Epithelial cell of esophagus (primary cell): ENCODE measurements around the gene PNMA6E.
A peak's percentile ranks its signal among the peaks of the same experiment; 100 is the strongest.

ENCODE experiments used
- DNase-seq: peaks from one replicate; pipeline ENCODE4 v3.0.0; 2010; ENCODE audit warnings: low read depth
- H3K4me3 ChIP-seq: 2 replicates; pipeline ENCODE4 v1.5.1; 2011; ENCODE audit warnings: mild to moderate bottlenecking, low read length, control low read depth
- CTCF ChIP-seq: IDR thresholded peaks from 2 replicates; pipeline ENCODE4 v1.5.1; 2011; ENCODE audit warnings: low read depth, mild to moderate bottlenecking, low read length, control low read depth, inconsistent platforms; ENCODE audit not compliant: insufficient read depth; ENCODE audit errors: missing control alignments

The PNMA6E gene

GRCh38 chrX:153401133-153401764 is at the start of gene PNMA6E:
PNMA6E (minus strand) TSS chrX:153401350; CDS start chrX:153398849, 2,501 bp downstream.
- TF ChIP-seq CTCF: no peak
- DNase-seq: no peak
- H3K4me3 ChIP-seq: no peak within 1 kb of the TSS

GRCh38 chrX:153450949-153451277 is 49.8 kb upstream of the PNMA6E start:
- no peak for DNase-seq
- H3K4me3 ChIP-seq: no peak overlapping the region
- no peak for TF ChIP-seq CTCF

DNA sequence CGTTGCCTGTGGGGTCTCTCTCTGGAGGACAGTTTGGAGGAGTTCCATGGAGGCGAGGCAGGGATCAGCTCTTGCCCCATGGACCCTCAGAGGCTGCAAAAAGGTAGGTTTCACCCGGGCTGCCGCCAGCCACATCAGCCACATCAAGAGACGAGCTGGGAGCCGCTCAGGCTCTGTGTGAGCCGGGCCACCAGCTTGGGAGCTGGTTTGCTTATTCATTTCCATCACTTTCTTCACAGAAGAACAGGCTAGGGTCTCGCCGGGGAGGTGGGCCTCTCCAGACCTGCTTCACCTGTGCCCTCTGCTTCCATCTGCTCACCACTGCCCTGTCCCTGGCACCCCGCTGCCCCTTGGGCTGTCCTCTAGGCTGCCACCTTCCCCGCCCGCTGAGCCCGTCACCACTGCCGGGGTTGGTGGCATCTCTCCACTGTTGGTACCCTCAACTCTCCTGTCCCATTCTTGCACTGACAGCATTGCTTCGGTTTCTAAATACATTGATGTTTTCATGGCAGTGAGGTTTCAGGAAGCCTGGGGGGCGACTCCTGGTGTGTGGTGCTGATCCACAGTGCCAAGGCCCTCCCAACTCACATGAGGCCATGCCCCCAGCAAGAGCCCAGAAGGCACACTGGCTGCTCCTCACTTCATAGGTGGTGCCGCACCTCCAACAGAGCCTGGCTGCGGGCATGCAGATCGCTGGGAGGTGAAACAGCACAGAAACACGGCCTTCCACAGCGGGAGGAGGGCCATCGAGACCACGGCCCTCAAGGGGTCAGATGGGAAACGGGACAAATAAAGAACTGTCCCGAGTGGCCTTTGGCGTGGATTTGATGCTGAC is 49.2 kb upstream of the PNMA6E start:
- no peak for DNase-seq
- no peak for TF ChIP-seq CTCF
- no peak overlapping the region for H3K4me3 ChIP-seq

GRCh38 chrX:153449368-153450113 is 48.4 kb upstream of the PNMA6E start:
- DNase-seq: no peak
- TF ChIP-seq CTCF: no peak
- H3K4me3 ChIP-seq: no peak overlapping the region

GRCh38 chrX:153448556-153449367 is 47.6 kb upstream of the PNMA6E start:
- H3K4me3 ChIP-seq: no peak overlapping the region
- DNase-seq: peak; percentile 5
- no peak for TF ChIP-seq CTCF

DNA sequence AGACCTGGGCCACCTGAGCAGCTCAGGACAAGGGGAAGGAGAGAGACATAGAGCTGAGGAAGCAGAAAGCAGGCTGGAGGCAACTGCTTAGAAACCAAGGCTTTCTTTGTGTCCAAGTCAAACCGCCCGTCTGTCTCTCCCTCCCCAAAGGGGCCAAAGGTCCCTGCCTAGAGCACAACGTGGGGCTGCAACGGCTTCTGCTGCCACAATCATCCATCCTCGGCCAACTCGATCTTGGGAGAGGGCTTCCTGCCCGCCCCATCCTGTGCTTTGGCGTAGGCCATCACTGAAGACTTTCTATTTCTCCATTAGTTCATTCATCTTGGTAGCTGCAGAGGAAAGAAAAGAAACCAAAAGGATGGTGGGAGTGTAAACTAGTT is 46.4 kb upstream of the PNMA6E start:
- no peak overlapping the region for H3K4me3 ChIP-seq
- no peak for TF ChIP-seq CTCF
- DNase-seq: no peak
